SK-N-SH (cell line): ENCODE measurements around the gene GRIK1. TPM values are rescaled to one million over a fixed set of nuclear protein-coding genes. Genes with fewer than 3 reads are reported as not detected.

Source experiments
- CTCF ChIA-PET: fragments of 300-600, 350-600 bp; formaldehyde crosslinking; extraction: SDS; loops from one replicate; lab custom pipeline; 2021; lab: Yijun Ruan, JAX
- POLR2A ChIA-PET: fragments of 350-600 bp; sonication (Branson Sonifier 250); formaldehyde crosslinking; extraction: SDS; loops from one replicate; lab custom pipeline; 2020; ENCODE audit warnings: antibody characterized with exemption, inconsistent platforms; lab: Yijun Ruan, JAX
- DNase-seq: peaks from one replicate; pipeline ENCODE4 v3.0.0; 2012
- H2AFZ ChIP-seq: fragments of 200-600 bp; sonication (generic); 2 replicates; pipeline ENCODE4 v1.8.1; 2016; ENCODE audit warnings: antibody characterized with exemption, mild to moderate bottlenecking, low read depth
- H3F3A ChIP-seq: fragments of 200-600 bp; sonication (generic); replicated peaks from 2 replicates; pipeline ENCODE3; 2016; ENCODE audit warnings: antibody characterized with exemption, mild to moderate bottlenecking; ENCODE audit not compliant: insufficient read depth
- H3K27ac ChIP-seq, 2 experiments: fragments of 200-500 bp in 1 of 2; fragments of 200-600 bp in 1 of 2; sonication (Bioruptor generic) in 1 of 2; sonication (generic), shearing (Covaris generic) in 1 of 2; 2 replicates each; pipeline versions ENCODE4 v1.5.1 to v1.6.1; 2014 to 2016; ENCODE audit warnings: low read depth in 2 of 2, inconsistent platforms in 1 of 2, low read length in 1 of 2, mild to moderate bottlenecking in 1 of 2, mixed read lengths in 1 of 2
- H3K27me3 ChIP-seq: fragments of 200-600 bp; sonication (generic), shearing (Covaris generic); 2 replicates; pipeline ENCODE4 v1.6.1; 2016; ENCODE audit warnings: mixed run types; ENCODE audit not compliant: insufficient read depth
- H3K36me3 ChIP-seq, 2 experiments: fragments of 200-500 bp in 1 of 2; fragments of 200-600 bp in 1 of 2; sonication (Bioruptor generic) in 1 of 2; sonication (generic) in 1 of 2; replicated peaks in 1 of 2; 2 replicates each; pipeline versions ENCODE3 to v1.5.1; 2014 to 2016; ENCODE audit warnings: low read length in 1 of 2, mild to moderate bottlenecking in 1 of 2; ENCODE audit not compliant: insufficient read depth in 2 of 2, control insufficient read depth in 1 of 2
- H3K4me1 ChIP-seq, 2 experiments: fragments of 200-500 bp in 1 of 2; fragments of 200-600 bp in 1 of 2; sonication (Bioruptor generic) in 1 of 2; sonication (generic), shearing (Covaris generic) in 1 of 2; 2 replicates each; pipeline versions ENCODE4 v1.5.1 to v1.6.1; 2014 to 2016; ENCODE audit warnings: low read depth in 1 of 2, low read length in 1 of 2, mixed run types in 1 of 2; ENCODE audit not compliant: insufficient read depth in 2 of 2, control insufficient read depth in 1 of 2
- H3K4me2 ChIP-seq: fragments of 200-600 bp; sonication (generic), shearing (Covaris generic); 2 replicates; pipeline ENCODE4 v1.6.1; 2017; ENCODE audit warnings: mixed run types
- H3K4me3 ChIP-seq, 2 experiments: fragments of 200-500 bp in 1 of 2; fragments of 200-600 bp in 1 of 2; sonication (Bioruptor generic) in 1 of 2; sonication (generic), shearing (Covaris generic) in 1 of 2; 2 replicates each; pipeline versions ENCODE4 v1.5.1 to v1.8.1; 2014 to 2016; ENCODE audit warnings: low read depth in 2 of 2, inconsistent platforms in 1 of 2, low read length in 1 of 2, mild to moderate bottlenecking in 1 of 2, mixed read lengths in 1 of 2, moderate library complexity in 1 of 2
- H3K79me2 ChIP-seq: fragments of 200-600 bp; sonication (generic); 2 replicates; pipeline ENCODE4 v1.8.1; 2017; ENCODE audit warnings: mild to moderate bottlenecking; ENCODE audit not compliant: insufficient read depth
- H3K9ac ChIP-seq: fragments of 200-600 bp; sonication (generic); 2 replicates; pipeline ENCODE4 v1.6.1; 2017; ENCODE audit warnings: mixed run types
- H3K9me2 ChIP-seq: fragments of 200-600 bp; sonication (generic); 2 replicates; pipeline ENCODE4 v1.6.1; 2017; ENCODE audit warnings: mixed run types
- H3K9me3 ChIP-seq: fragments of 200-600 bp; sonication (generic); 2 replicates; pipeline ENCODE4 v1.6.1; 2017; ENCODE audit warnings: mixed run types, mild to moderate bottlenecking, moderate library complexity
- H4K20me1 ChIP-seq: fragments of 200-600 bp; sonication (generic); 2 replicates; pipeline ENCODE4 v1.6.1; 2017; ENCODE audit warnings: mild to moderate bottlenecking, mixed run types; ENCODE audit not compliant: insufficient read depth
- CTCF ChIP-seq: fragments of 200-600 bp; sonication (generic); IDR thresholded peaks from 2 replicates; pipeline ENCODE4 v1.6.1; 2017; ENCODE audit warnings: antibody characterized with exemption, mild to moderate bottlenecking, moderate library complexity
- EP300 ChIP-seq, 2 experiments: IDR thresholded peaks; 2 replicates each; pipeline versions ENCODE4 v1.4.0 to v1.6.1; 2012; ENCODE audit warnings: borderline replicate concordance in 1 of 2, low read depth in 1 of 2, low read length in 1 of 2
- FOSL2 ChIP-seq: IDR thresholded peaks from 2 replicates; pipeline ENCODE4 v1.4.0; 2012; ENCODE audit warnings: low read depth, mild to moderate bottlenecking, moderate library complexity, borderline replicate concordance
- JUND ChIP-seq: IDR thresholded peaks from 2 replicates; pipeline ENCODE4 v1.4.0; 2012
- MAX ChIP-seq: IDR thresholded peaks from 2 replicates; pipeline ENCODE4 v1.4.0; 2012; ENCODE audit warnings: low read depth
- NFIC ChIP-seq: IDR thresholded peaks from 2 replicates; pipeline ENCODE4 v1.4.0; 2012; ENCODE audit warnings: borderline replicate concordance
- PBX3 ChIP-seq: IDR thresholded peaks from 2 replicates; pipeline ENCODE4; 2012
- POLR2AphosphoS5 ChIP-seq: IDR thresholded peaks from 2 replicates; pipeline ENCODE4 v1.6.1; 2012; ENCODE audit warnings: low read depth, low read length
- RAD21 ChIP-seq: IDR thresholded peaks from 2 replicates; pipeline ENCODE4 v1.6.1; 2012; ENCODE audit warnings: mild to moderate bottlenecking, low read length
- REST ChIP-seq: IDR thresholded peaks from 2 replicates; pipeline ENCODE4 v1.6.1; 2012; ENCODE audit warnings: mild to moderate bottlenecking, low read depth, low read length, moderate library complexity
- TCF12 ChIP-seq: IDR thresholded peaks from 2 replicates; pipeline ENCODE4 v1.4.0; 2012
- WGBS: methylation state at CpG from one replicate; pipeline ENCODE4 v1.1.6; 2017; ENCODE audit warnings: low lambda C conversion rate; 5-methylcytosine and 5-hydroxymethylcytosine counted together
- polyA plus RNA-seq, 3 experiments: library from polyadenylated mRNA; depleted of rRNA; stranded (reverse); fragments of >200 nt; gene quantifications; 2 replicates each; pipeline ENCODE4 v1.2.3, GENCODE V29; 2012

The GRIK1 gene
- polyA plus RNA-seq, 1 of the 3 experiments (the other 2 are of a cell fraction), result not detected

GRCh38 chr21:29704719-29705118, 235.1 kb downstream of the GRIK1 start:
- Histone ChIP-seq H3K36me3 (no peaks in the 10 kb centered on the region), H3K9me3 (no peaks in the 10 kb centered on the region), H3K27me3 (no peaks in the 10 kb centered on the region), H3K4me1 (peaks cover 0 to 10% of the 10 kb centered on the region in 2 experiments; a peak in 2 of 4 replicates), H4K20me1 (no peaks in the 10 kb centered on the region), H3K4me2 (peak overlapping the region; percentile 32; the same call in 1 of the 2 replicates), H3K4me3 (no peak overlapping the region), H3K27ac (peak overlapping the region in 1 of 2 experiments; percentile 62; a peak in 2 of 4 replicates), H2AFZ (no peak overlapping the region; the same call in 1 of the 2 replicates), H3K79me2 (no peaks in the 10 kb centered on the region), H3K9me2 (no peaks in the 10 kb centered on the region), H3F3A (peaks cover 30% of the 10 kb centered on the region), H3K9ac (peak overlapping the region; percentile 33; the same call in 1 of the 2 replicates)
- ChIA-PET CTCF (interaction anchor here (2.2 kb wide), 1 partner anchor 13 kb away, joined by 6 read pairs; no protein-coding TSS in a partner anchor), POLR2A (no interaction called here)
- TF ChIP-seq EP300 (IDR thresholded peaks at IDR 0.05; ENCODE audit: borderline replicate concordance in 1 of 2, low read depth in 1 of 2, low read length in 1 of 2) (peak in 1 of 2 experiments; percentile 52; a peak in 1 of 4 replicates), JUND (peak; percentile 69), FOSL2 (peak; percentile 61), NFIC (peak; percentile 75), CTCF (no peak), TCF12 (peak; percentile 70; the same call in 1 of the 2 replicates), POLR2AphosphoS5 (peak; percentile 22; the same call in 1 of the 2 replicates), RAD21 (no peak), PBX3 (peak; percentile 88), MAX (no peak)
- DNase-seq, result no peak
- WGBS, result 0% methylated on average over 1 of the region's 1 CpG

- WGBS, result 34% methylated on average over 5 of the region's 5 CpGs
- ChIA-PET CTCF (no interaction called here), POLR2A (no interaction called here)
Observed at GRCh38 chr21:29701676-29702075, 238.1 kb downstream of the GRIK1 start.

More at GRCh38 chr21:29701676-29702075, 238.1 kb downstream of the GRIK1 start:
- Histone ChIP-seq H2AFZ (no peak overlapping the region), H3K36me3 (no peaks in the 10 kb centered on the region), H3K4me2 (no peak overlapping the region), H3K4me1 (peaks cover 0 to 10% of the 10 kb centered on the region in 2 experiments; a peak in 2 of 4 replicates), H3K9me3 (no peaks in the 10 kb centered on the region), H3K27me3 (no peaks in the 10 kb centered on the region), H4K20me1 (no peaks in the 10 kb centered on the region), H3F3A (peaks cover 30% of the 10 kb centered on the region), H3K9ac (no peak overlapping the region), H3K79me2 (no peaks in the 10 kb centered on the region), H3K27ac (no peak overlapping the region), H3K4me3 (no peak overlapping the region), H3K9me2 (no peaks in the 10 kb centered on the region)
- DNase-seq, result no peak
- TF ChIP-seq REST, result no peak
